BLaER1 (cell line): Measurements from ENCODE around the gene JMJD7.

ENCODE experiments used
- H3K27ac ChIP-seq: shearing (Covaris generic); formaldehyde crosslinking; 2 replicates; pipeline ENCODE4 v1.8.1; 2022
- H3K27me3 ChIP-seq: shearing (Covaris generic); formaldehyde crosslinking; 2 replicates; pipeline ENCODE4 v1.8.1; 2022
- H3K36me3 ChIP-seq: shearing (Covaris generic); formaldehyde crosslinking; 2 replicates; pipeline ENCODE4 v1.8.1; 2022
- H3K4me1 ChIP-seq: shearing (Covaris generic); formaldehyde crosslinking; 2 replicates; pipeline ENCODE4 v1.8.1; 2022
- H3K4me2 ChIP-seq: shearing (Covaris generic); formaldehyde crosslinking; 2 replicates; pipeline ENCODE4 v1.8.1; 2022
- H3K4me3 ChIP-seq: shearing (Covaris generic); formaldehyde crosslinking; 2 replicates; pipeline ENCODE4 v1.8.1; 2022
- H3K9ac ChIP-seq: shearing (Covaris generic); formaldehyde crosslinking; 2 replicates; pipeline ENCODE4 v1.8.1; 2022
- H3K9me3 ChIP-seq: shearing (Covaris generic); formaldehyde crosslinking; 2 replicates; pipeline ENCODE4 v1.8.1; 2022
- H4K20me1 ChIP-seq: shearing (Covaris generic); formaldehyde crosslinking; 2 replicates; pipeline ENCODE4 v1.8.1; 2022
- Cebpa-rat ChIP-seq: shearing (Covaris generic); IDR thresholded peaks from 2 replicates; pipeline ENCODE4 v1.8.1; 2022

The JMJD7 gene

GRCh38 chr15:41817781-41818180, 10.1 kb upstream of the JMJD7 start:
- TF ChIP-seq Cebpa-rat: no peak
- Histone ChIP-seq H3K27ac (no peak overlapping the region), H3K4me3 (no peak overlapping the region), H4K20me1 (no peaks in the 10 kb centered on the region), H3K9ac (no peak overlapping the region), H3K9me3 (no peaks in the 10 kb centered on the region), H3K36me3 (peaks cover 92% of the 10 kb centered on the region), H3K4me2 (no peak overlapping the region), H3K27me3 (no peaks in the 10 kb centered on the region), H3K4me1 (peaks cover 11% of the 10 kb centered on the region)

- peaks cover 98% of the 10 kb centered on the region for H3K36me3 ChIP-seq
Observed at GRCh38 chr15:41819455-41820050, 8.3 kb upstream of the JMJD7 start.

GRCh38 chr15:41820791-41821423, 7.0 kb upstream of the JMJD7 start:
- Histone ChIP-seq H4K20me1 (no peaks in the 10 kb centered on the region; the same call in 1 of the 2 replicates), H3K36me3 (peaks cover 98% of the 10 kb centered on the region), H3K4me2 (no peak overlapping the region), H3K4me3 (no peak overlapping the region), H3K4me1 (no peaks in the 10 kb centered on the region), H3K9me3 (no peaks in the 10 kb centered on the region), H3K27ac (no peak overlapping the region), H3K27me3 (no peaks in the 10 kb centered on the region), H3K9ac (no peak overlapping the region)
- TF ChIP-seq Cebpa-rat: no peak

More at GRCh38 chr15:41819455-41820050, 8.3 kb upstream of the JMJD7 start:
- no peak overlapping the region for H3K4me3 ChIP-seq
- H3K4me1 ChIP-seq: no peaks in the 10 kb centered on the region
- no peak overlapping the region for H3K9ac ChIP-seq
- H3K27ac ChIP-seq: no peak overlapping the region
- no peaks in the 10 kb centered on the region for H3K9me3 ChIP-seq
- TF ChIP-seq Cebpa-rat: no peak
- no peaks in the 10 kb centered on the region for H4K20me1 ChIP-seq
- H3K27me3 ChIP-seq: no peaks in the 10 kb centered on the region
- H3K4me2 ChIP-seq: no peak overlapping the region

- Histone ChIP-seq H3K27ac (no peak overlapping the region), H3K9ac (no peak overlapping the region), H3K4me1 (no peaks in the 10 kb centered on the region), H4K20me1 (no peaks in the 10 kb centered on the region; the same call in 1 of the 2 replicates), H3K27me3 (no peaks in the 10 kb centered on the region), H3K4me2 (no peak overlapping the region), H3K36me3 (peaks cover 97% of the 10 kb centered on the region), H3K4me3 (no peak overlapping the region), H3K9me3 (no peaks in the 10 kb centered on the region)
- TF ChIP-seq Cebpa-rat: no peak
Observed at GRCh38 chr15:41821831-41822230, 6.1 kb upstream of the JMJD7 start.

- no peak for TF ChIP-seq Cebpa-rat
- H3K4me1 ChIP-seq: peaks cover 5% of the 10 kb centered on the region
- no peak overlapping the region for H3K4me3 ChIP-seq
- peaks cover 91% of the 10 kb centered on the region for H3K36me3 ChIP-seq
- no peak overlapping the region for H3K4me2 ChIP-seq
- H3K9ac ChIP-seq: no peak overlapping the region
- no peaks in the 10 kb centered on the region; the same call in 1 of the 2 replicates for H4K20me1 ChIP-seq
- H3K27ac ChIP-seq: no peak overlapping the region
- H3K9me3 ChIP-seq: no peaks in the 10 kb centered on the region
- peaks cover 4% of the 10 kb centered on the region; the same call in 1 of the 2 replicates for H3K27me3 ChIP-seq
Observed at GRCh38 chr15:41822471-41822870, 5.4 kb upstream of the JMJD7 start.

GRCh38 chr15:41822957-41823356, 4.9 kb upstream of the JMJD7 start:
- Histone ChIP-seq H3K9me3 (no peaks in the 10 kb centered on the region), H4K20me1 (no peaks in the 10 kb centered on the region; the same call in 1 of the 2 replicates), H3K27ac (no peak overlapping the region), H3K4me1 (peaks cover 6% of the 10 kb centered on the region), H3K36me3 (peaks cover 86% of the 10 kb centered on the region), H3K27me3 (peaks cover 5% of the 10 kb centered on the region; the same call in 1 of the 2 replicates), H3K9ac (no peak overlapping the region), H3K4me3 (no peak overlapping the region), H3K4me2 (no peak overlapping the region)
- no peak for TF ChIP-seq Cebpa-rat

- Histone ChIP-seq H3K9me3 (no peaks in the 10 kb centered on the region), H3K4me2 (no peak overlapping the region), H3K27ac (no peak overlapping the region), H3K27me3 (peaks cover 5% of the 10 kb centered on the region; the same call in 1 of the 2 replicates), H3K9ac (no peak overlapping the region), H3K4me3 (no peak overlapping the region), H3K36me3 (peaks cover 80% of the 10 kb centered on the region), H4K20me1 (no peaks in the 10 kb centered on the region; the same call in 1 of the 2 replicates), H3K4me1 (peaks cover 7% of the 10 kb centered on the region)
- no peak for TF ChIP-seq Cebpa-rat
Observed at GRCh38 chr15:41823502-41823901, 4.4 kb upstream of the JMJD7 start.

GRCh38 chr15:41824062-41824745, 3.7 kb upstream of the JMJD7 start:
- Histone ChIP-seq H3K4me1 (peaks cover 14% of the 10 kb centered on the region), H3K9me3 (no peaks in the 10 kb centered on the region), H3K36me3 (peaks cover 73% of the 10 kb centered on the region), H3K9ac (no peak overlapping the region), H3K27me3 (peaks cover 5% of the 10 kb centered on the region; the same call in 1 of the 2 replicates), H3K4me2 (no peak overlapping the region), H3K27ac (no peak overlapping the region), H4K20me1 (peaks cover 6% of the 10 kb centered on the region; the same call in 1 of the 2 replicates), H3K4me3 (no peak overlapping the region)
- TF ChIP-seq Cebpa-rat: no peak

- Histone ChIP-seq H4K20me1 (peaks cover 13% of the 10 kb centered on the region), H3K27me3 (peaks cover 5% of the 10 kb centered on the region; the same call in 1 of the 2 replicates), H3K4me1 (peaks cover 23% of the 10 kb centered on the region), H3K4me2 (no peak overlapping the region), H3K9me3 (no peaks in the 10 kb centered on the region), H3K4me3 (no peak overlapping the region), H3K27ac (no peak overlapping the region), H3K36me3 (peaks cover 67% of the 10 kb centered on the region), H3K9ac (no peak overlapping the region)
- no peak for TF ChIP-seq Cebpa-rat
Observed at GRCh38 chr15:41825145-41825544, 2.7 kb upstream of the JMJD7 start.
